NOMO-1 treated with DMSO at 0.1 percent for 48 hours (cell line): ENCODE data around the gene ACACB.
"Not testable (repeated sequence)": the region's sequence is repeated elsewhere in the genome, so short reads cannot be mapped to it uniquely, and the experiment has no call there.

Experiments used
- DNase-seq: peaks from one replicate; lab custom pipeline; 2025; ENCODE audit not compliant: unreplicated experiment; lab: John Stamatoyannopoulos, UW

The ACACB gene

GRCh38 chr12:109170324-109170723 lies 53.9 kb downstream of the ACACB start:
- peak; percentile 54 for DNase-seq

- not testable (repeated sequence) for DNase-seq
Measured at GRCh38 chr12:109172787-109173186, 56.4 kb downstream of the ACACB start.

- no peak for DNase-seq
Measured at GRCh38 chr12:109173443-109174240, 57.3 kb downstream of the ACACB start.

- DNase-seq = no peak
Measured at GRCh38 chr12:109174468-109174867, 58.1 kb downstream of the ACACB start.

GRCh38 chr12:109178532-109178931 lies 62.1 kb downstream of the ACACB start:
- DNase-seq = peak; percentile 77

- no peak for DNase-seq
Measured at GRCh38 chr12:109179927-109180326, 63.5 kb downstream of the ACACB start.

GRCh38 chr12:109182041-109182839 lies 65.9 kb downstream of the ACACB start:
- DNase-seq = no peak

- DNase-seq = no peak
Measured at GRCh38 chr12:109185441-109185840, 69.1 kb downstream of the ACACB start.

GRCh38 chr12:109186993-109187653 lies 70.7 kb downstream of the ACACB start:
- DNase-seq = no peak

- DNase-seq = no peak
Measured at GRCh38 chr12:109188108-109188712, 71.8 kb downstream of the ACACB start.

- DNase-seq = no peak
Measured at GRCh38 chr12:109189291-109189690, 72.9 kb downstream of the ACACB start.

GRCh38 chr12:109191621-109192250 lies 75.3 kb downstream of the ACACB start:
- DNase-seq = no peak

- no peak for DNase-seq
Measured at GRCh38 chr12:109192358-109192757, 76.0 kb downstream of the ACACB start.

GRCh38 chr12:109193896-109194295 lies 77.5 kb downstream of the ACACB start:
- DNase-seq = no peak

- no peak for DNase-seq
Measured at GRCh38 chr12:109196332-109196731, 79.9 kb downstream of the ACACB start.

GRCh38 chr12:109197327-109197726 lies 80.9 kb downstream of the ACACB start:
- no peak for DNase-seq

GRCh38 chr12:109199324-109199723 lies 82.9 kb downstream of the ACACB start:
- DNase-seq = no peak

GRCh38 chr12:109200825-109201495 lies 84.6 kb downstream of the ACACB start:
- no peak for DNase-seq

GRCh38 chr12:109201496-109201885 lies 85.1 kb downstream of the ACACB start:
- no peak for DNase-seq

- DNase-seq = no peak
Measured at GRCh38 chr12:109202770-109203169, 86.4 kb downstream of the ACACB start.
